Astrocyte (in vitro differentiated cells and primary cell): Measurements from ENCODE around the gene BAHCC1. TPM values are rescaled to one million over a fixed set of nuclear protein-coding genes. Genes with fewer than 3 reads are reported as not detected.
A peak's percentile ranks its signal among the peaks of the same experiment; 100 is the strongest.

Experiments used
- DNase-seq: peaks from one replicate; pipeline ENCODE4 v3.0.0-alpha.2; 2010; ENCODE audit warnings: low read depth
- FAIRE-seq: peaks from 2 replicates; lab custom pipeline; 2011; peaks lifted over from hg19 to GRCh38; lab: Jason Lieb, UNC
- H2AFZ ChIP-seq: 2 replicates; pipeline ENCODE4 v1.6.0; 2012; ENCODE audit warnings: low read depth, low read length, inconsistent platforms
- H3K27ac ChIP-seq: 2 replicates; pipeline ENCODE4 v1.5.1; 2011; ENCODE audit warnings: low read depth, low read length, inconsistent platforms
- H3K27me3 ChIP-seq: 2 replicates; pipeline ENCODE4 v1.6.0; 2011; ENCODE audit warnings: low read length, inconsistent platforms; ENCODE audit not compliant: insufficient read depth
- H3K36me3 ChIP-seq: 2 replicates; pipeline ENCODE4 v1.5.1; 2011; ENCODE audit warnings: low read length, inconsistent platforms; ENCODE audit not compliant: insufficient read depth
- H3K4me1 ChIP-seq: 2 replicates; pipeline ENCODE4 v1.5.1; 2011; ENCODE audit warnings: low read length, inconsistent platforms; ENCODE audit not compliant: insufficient read depth
- H3K4me2 ChIP-seq: 2 replicates; pipeline ENCODE4 v1.6.0; 2012; ENCODE audit warnings: low read length, inconsistent platforms
- H3K4me3 ChIP-seq: 2 replicates; pipeline ENCODE4 v1.5.1; 2011; ENCODE audit warnings: low read depth, mild to moderate bottlenecking, low read length, inconsistent platforms; ENCODE audit not compliant: insufficient read depth
- H3K79me2 ChIP-seq: 2 replicates; pipeline ENCODE4 v1.6.0; 2012; ENCODE audit warnings: mild to moderate bottlenecking, low read length, inconsistent platforms; ENCODE audit not compliant: insufficient read depth
- H3K9ac ChIP-seq: 2 replicates; pipeline ENCODE4 v1.6.0; 2012; ENCODE audit warnings: mild to moderate bottlenecking, low read length, inconsistent platforms
- H3K9me3 ChIP-seq: 2 replicates; pipeline ENCODE4 v1.5.1; 2012; ENCODE audit warnings: low read depth, mild to moderate bottlenecking, low read length, inconsistent platforms; ENCODE audit not compliant: insufficient read depth
- H4K20me1 ChIP-seq: 2 replicates; pipeline ENCODE4 v1.6.0; 2012; ENCODE audit warnings: low read length, inconsistent platforms; ENCODE audit not compliant: insufficient read depth
- H3K27ac Mint-ChIP-seq: one replicate; pipeline ENCODE4 v1.8.0; 2021; ENCODE audit warnings: mild to moderate bottlenecking, mixed read lengths; ENCODE audit not compliant: unreplicated experiment
- H3K27me3 Mint-ChIP-seq: one replicate; pipeline ENCODE4 v1.8.0; 2021; ENCODE audit warnings: low read depth, mixed read lengths; ENCODE audit not compliant: unreplicated experiment
- H3K36me3 Mint-ChIP-seq: one replicate; pipeline ENCODE4 v1.8.0; 2021; ENCODE audit warnings: low read depth, mixed read lengths; ENCODE audit not compliant: unreplicated experiment
- H3K4me1 Mint-ChIP-seq: one replicate; pipeline ENCODE4 v1.8.0; 2021; ENCODE audit warnings: low read depth, mixed read lengths; ENCODE audit not compliant: unreplicated experiment
- H3K4me3 Mint-ChIP-seq: one replicate; pipeline ENCODE4 v1.8.0; 2021; ENCODE audit warnings: mild to moderate bottlenecking, moderate library complexity, mixed read lengths; ENCODE audit not compliant: unreplicated experiment
- H3K9me3 Mint-ChIP-seq: one replicate; pipeline ENCODE4 v1.8.0; 2021; ENCODE audit warnings: mild to moderate bottlenecking, mixed read lengths; ENCODE audit not compliant: unreplicated experiment
- CTCF ChIP-seq: IDR thresholded peaks from 2 replicates; pipeline ENCODE4 v1.5.1; 2011; ENCODE audit warnings: low read depth, mild to moderate bottlenecking, inconsistent platforms, low read length, moderate library complexity; ENCODE audit not compliant: insufficient read depth
- EZH2 ChIP-seq: IDR thresholded peaks from 2 replicates; pipeline ENCODE4 v1.6.1; 2012; ENCODE audit warnings: mild to moderate bottlenecking, low read length, inconsistent platforms; ENCODE audit not compliant: insufficient read depth
- total RNA-seq: library from RNA; stranded (reverse); gene quantifications from 2 replicates; pipeline ENCODE4 v1.2.1, GENCODE V29; 2021

Gene BAHCC1
- total RNA-seq, 1 donor from 2014 or later: 18.5 TPM

GRCh38 chr17:81403671-81404534 is 8.6 kb downstream of the BAHCC1 start:
- Histone ChIP-seq H3K27me3 (no peaks in the 10 kb centered on the region), H3K36me3 (no peaks in the 10 kb centered on the region), H2AFZ (no peak overlapping the region), H3K9me3 (no peaks in the 10 kb centered on the region), H3K27ac (peak overlapping the region; percentile 14), H3K4me3 (no peak overlapping the region), H3K4me2 (peak overlapping the region; percentile 64), H3K79me2 (peaks cover 78% of the 10 kb centered on the region), H3K9ac (peak overlapping the region; percentile 44), H3K4me1 (peaks cover 41% of the 10 kb centered on the region), H4K20me1 (peaks cover 24% of the 10 kb centered on the region)
- H3K4me1 Mint-ChIP-seq: peaks cover 44% of the 10 kb centered on the region
- no peak for DNase-seq
- no peaks in the 10 kb centered on the region for H3K9me3 Mint-ChIP-seq
- peak overlapping the region; percentile 29 for H3K4me3 Mint-ChIP-seq
- no peaks in the 10 kb centered on the region for H3K27me3 Mint-ChIP-seq
- FAIRE-seq: no peak
- H3K36me3 Mint-ChIP-seq: no peaks in the 10 kb centered on the region
- TF ChIP-seq CTCF: no peak
- no peak for TF ChIP-seq EZH2
- peak overlapping the region; percentile 20 for H3K27ac Mint-ChIP-seq

- Histone ChIP-seq H4K20me1 (peaks cover 27% of the 10 kb centered on the region), H3K27ac (no peak overlapping the region), H3K79me2 (peaks cover 75% of the 10 kb centered on the region), H3K9ac (no peak overlapping the region), H3K36me3 (no peaks in the 10 kb centered on the region), H3K9me3 (no peaks in the 10 kb centered on the region), H3K4me2 (peak overlapping the region; percentile 64), H3K4me1 (peaks cover 39% of the 10 kb centered on the region), H3K4me3 (no peak overlapping the region), H2AFZ (no peak overlapping the region), H3K27me3 (no peaks in the 10 kb centered on the region)
- TF ChIP-seq EZH2: no peak
- no peak for TF ChIP-seq CTCF
- Mint-ChIP-seq H3K9me3 (no peaks in the 10 kb centered on the region), H3K4me1 (peaks cover 47% of the 10 kb centered on the region), H3K27me3 (no peaks in the 10 kb centered on the region), H3K27ac (peak overlapping the region; percentile 47), H3K4me3 (no peak overlapping the region), H3K36me3 (no peaks in the 10 kb centered on the region)
- DNase-seq (no peak), FAIRE-seq (no peak)
These were observed 9.4 kb downstream of the BAHCC1 start for GRCh38 chr17:81404558-81405165.
